Breast epithelium (tissue), 3 donors: ENCODE measurements around the gene BEAN1.

ENCODE experiments used
- CTCF ChIP-seq, 3 donors: fragments of 450-650 bp; IDR thresholded peaks; one replicate each; pipeline ENCODE4 v1.5.1; 2016 to 2017; ENCODE audit warnings: antibody characterized with exemption in 3 of 3, mild to moderate bottlenecking in 3 of 3, moderate library complexity in 3 of 3
- POLR2A ChIP-seq: fragments of 450-650 bp; IDR thresholded peaks from one replicate; pipeline ENCODE4 v1.6.1; 2016; ENCODE audit warnings: antibody characterized with exemption, mild to moderate bottlenecking, moderate library complexity

- TF ChIP-seq CTCF (IDR thresholded peaks at IDR 0.05) (no peak), POLR2A (no peak)
Observed at GRCh38 chr16:66489385-66489784, 62.3 kb downstream of the BEAN1 start.
